Measurements from ENCODE around the gene AVL9.
A peak's percentile ranks its signal among the peaks of the same experiment; 100 is the strongest.
"Not testable (repeated sequence)": the region's sequence is repeated elsewhere in the genome, so short reads cannot be mapped to it uniquely, and the experiment has no call there.

Gene AVL9

GRCh38 chr7:32490127-32490796, 5.0 kb upstream of the AVL9 start, which contains the start of gene LSM5:
LSM5 (minus strand) TSS chr7:32490380; CDS start chr7:32490365, 15 bp downstream.
- no peak for TF ChIP-seq CTCF (IDR thresholded peaks at IDR 0.05; ENCODE audit: low read length, missing control alignments)
- H3K4me3 ChIP-seq (replicated peaks; ENCODE audit: low read depth, low read length), result peak within 1 kb of the TSS; percentile 81
- DNase-seq (ENCODE audit: low read depth), result peak; percentile 96

GRCh38 chr7:32494946-32495297, 367 bp upstream of the AVL9 start:
- peak overlapping the region; percentile 72 for H3K4me3 ChIP-seq (replicated peaks; ENCODE audit: low read depth, low read length)
- DNase-seq (ENCODE audit: low read depth), result no peak
- TF ChIP-seq CTCF (IDR thresholded peaks at IDR 0.05; ENCODE audit: low read length, missing control alignments), result no peak

- peak overlapping the region; percentile 89 for H3K4me3 ChIP-seq (replicated peaks; ENCODE audit: low read depth, low read length)
- no peak for TF ChIP-seq CTCF (IDR thresholded peaks at IDR 0.05; ENCODE audit: low read length, missing control alignments)
- no peak for DNase-seq (ENCODE audit: low read depth)
Observed at GRCh38 chr7:32496052-32496813, 944 bp downstream of the AVL9 start.

- not testable (repeated sequence) for DNase-seq (ENCODE audit: low read depth); H3K4me3 ChIP-seq (replicated peaks; ENCODE audit: low read depth, low read length)
Observed at GRCh38 chr7:32499755-32500154, 4.5 kb downstream of the AVL9 start.

GRCh38 chr7:32500216-32500615, 4.9 kb downstream of the AVL9 start:
- H3K4me3 ChIP-seq (replicated peaks; ENCODE audit: low read depth, low read length); DNase-seq (ENCODE audit: low read depth): not testable (repeated sequence)

GRCh38 chr7:32500922-32501341, 5.6 kb downstream of the AVL9 start:
- DNase-seq (ENCODE audit: low read depth), result peak; percentile 58
- H3K4me3 ChIP-seq (replicated peaks; ENCODE audit: low read depth, low read length), result no peak overlapping the region
- no peak for TF ChIP-seq CTCF (IDR thresholded peaks at IDR 0.05; ENCODE audit: low read length, missing control alignments)

GRCh38 chr7:32501522-32501921, 6.2 kb downstream of the AVL9 start:
- no peak overlapping the region for H3K4me3 ChIP-seq (replicated peaks; ENCODE audit: low read depth, low read length)
- DNase-seq (ENCODE audit: low read depth), result peak; percentile 62
- no peak for TF ChIP-seq CTCF (IDR thresholded peaks at IDR 0.05; ENCODE audit: low read length, missing control alignments)

GRCh38 chr7:32502728-32503127, 7.4 kb downstream of the AVL9 start:
- H3K4me3 ChIP-seq (replicated peaks; ENCODE audit: low read depth, low read length), result no peak overlapping the region
- TF ChIP-seq CTCF (IDR thresholded peaks at IDR 0.05; ENCODE audit: low read length, missing control alignments), result no peak
- no peak for DNase-seq (ENCODE audit: low read depth)
